ENCODE measurements around the gene IRS1. TPM values are rescaled to one million over a fixed set of nuclear protein-coding genes. Genes with fewer than 3 reads are reported as not detected.

IRS1 gene
- total and polyA plus RNA-seq, 2 of the 4 experiments (the other 2 are of a cell fraction), result 21.1 to 37.1 TPM

GRCh38 chr2:226796840-226797288 is 2.8 kb downstream of the IRS1 start:
- dilution Hi-C loops (cut with HindIII; ENCODE audit: low sequenced_read_pairs, unreplicated experiment), result no loop called here
- H4K5ac ChIP-seq (ENCODE audit: low read depth, low read length), result peak overlapping the region; percentile 76
- H2BK15ac ChIP-seq (ENCODE audit: low read depth, low read length), result peak overlapping the region; percentile 72
- H2AK9ac ChIP-seq (replicated peaks; ENCODE audit: low read depth, low read length, poor library complexity), result peak overlapping the region; percentile 98
- ChIA-PET POLR2A (ENCODE audit: unreplicated experiment) (interaction anchor here (0.9 to 1.4 kb wide), 3 partner anchors 41 to 369 kb away, joined by 3 to 4 read pairs (median 3); no protein-coding TSS in a partner anchor), CTCF (interaction anchor here (0.5 to 1.1 kb wide), 5 partner anchors 41 to 1127 kb away, joined by 3 read pairs; no protein-coding TSS in a partner anchor)
- H4K91ac ChIP-seq (ENCODE audit: insufficient read depth, low read depth, low read length), result peak overlapping the region; percentile 91
- in situ Hi-C loops (cut with MboI; ENCODE audit: low sequenced_read_pairs), result loop anchor here (5.0 to 25.0 kb wide), 6 partner anchors 142 to 1685 kb away; no protein-coding TSS in a partner anchor
- peaks cover 17% of the 10 kb centered on the region for H4K20me1 ChIP-seq (ENCODE audit: insufficient read depth, low read length)
- H3K9me1 ChIP-seq (ENCODE audit: insufficient read depth, low read length), result no peaks in the 10 kb centered on the region
- intact Hi-C loops (cut with micrococcal nuclease), result loop anchor here (1.0 to 10.0 kb wide), 7 partner anchors 70 to 1127 kb away; no protein-coding TSS in a partner anchor
- peak overlapping the region; percentile 82 for H2BK20ac ChIP-seq (ENCODE audit: low read depth, low read length)
- peak overlapping the region; percentile 99 for H2BK5ac ChIP-seq (ENCODE audit: low read depth, low read length, poor library complexity, severe bottlenecking)
- TF ChIP-seq SMC3 (IDR thresholded peaks at IDR 0.05; ENCODE audit: low read depth, low read length), result peak; percentile 74
- no peak for TF ChIP-seq CHD1 (IDR thresholded peaks at IDR 0.05; ENCODE audit: low read depth, low read length)
- peak; percentile 86 for TF ChIP-seq RAD21 (IDR thresholded peaks at IDR 0.05; ENCODE audit: low read length)
- TF ChIP-seq MXI1 (IDR thresholded peaks at IDR 0.05; ENCODE audit: borderline replicate concordance, low read depth, low read length), result no peak
- no peak for TF ChIP-seq USF2 (IDR thresholded peaks at IDR 0.05; ENCODE audit: low read depth, low read length)
- TF ChIP-seq RFX5 (IDR thresholded peaks at IDR 0.05; ENCODE audit: low read depth, low read length), result no peak
- TF ChIP-seq BHLHE40 (IDR thresholded peaks at IDR 0.05; ENCODE audit: low read depth, low read length), result no peak
- no peak for TF ChIP-seq NFE2L2 (IDR thresholded peaks at IDR 0.05; ENCODE audit: low read depth, low read length)
- no peak for TF ChIP-seq POLR2A (IDR thresholded peaks at IDR 0.05; ENCODE audit: low read depth, low read length)
- TF ChIP-seq ELK1 (IDR thresholded peaks at IDR 0.05; ENCODE audit: borderline replicate concordance, low read depth, low read length), result no peak
- TF ChIP-seq, protein P1, sequence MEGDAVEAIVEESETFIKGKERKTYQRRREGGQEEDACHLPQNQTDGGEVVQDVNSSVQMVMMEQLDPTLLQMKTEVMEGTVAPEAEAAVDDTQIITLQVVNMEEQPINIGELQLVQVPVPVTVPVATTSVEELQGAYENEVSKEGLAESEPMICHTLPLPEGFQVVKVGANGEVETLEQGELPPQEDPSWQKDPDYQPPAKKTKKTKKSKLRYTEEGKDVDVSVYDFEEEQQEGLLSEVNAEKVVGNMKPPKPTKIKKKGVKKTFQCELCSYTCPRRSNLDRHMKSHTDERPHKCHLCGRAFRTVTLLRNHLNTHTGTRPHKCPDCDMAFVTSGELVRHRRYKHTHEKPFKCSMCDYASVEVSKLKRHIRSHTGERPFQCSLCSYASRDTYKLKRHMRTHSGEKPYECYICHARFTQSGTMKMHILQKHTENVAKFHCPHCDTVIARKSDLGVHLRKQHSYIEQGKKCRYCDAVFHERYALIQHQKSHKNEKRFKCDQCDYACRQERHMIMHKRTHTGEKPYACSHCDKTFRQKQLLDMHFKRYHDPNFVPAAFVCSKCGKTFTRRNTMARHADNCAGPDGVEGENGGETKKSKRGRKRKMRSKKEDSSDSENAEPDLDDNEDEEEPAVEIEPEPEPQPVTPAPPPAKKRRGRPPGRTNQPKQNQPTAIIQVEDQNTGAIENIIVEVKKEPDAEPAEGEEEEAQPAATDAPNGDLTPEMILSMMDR (conservative IDR thresholded peaks at IDR 0.05; ENCODE audit: low read depth, low read length), result peak; percentile 68
- no peak; the same call in 1 of the 2 replicates for TF ChIP-seq MAZ (IDR thresholded peaks at IDR 0.05; ENCODE audit: borderline replicate concordance, low read depth, low read length)
- peak overlapping the region; percentile 99 for H3K14ac ChIP-seq (replicated peaks; ENCODE audit: low read depth, low read length)
- no peaks in the 10 kb centered on the region for H3K27me3 ChIP-seq (ENCODE audit: control insufficient read depth, insufficient read depth, low read length)
- H2AFZ ChIP-seq (replicated peaks; ENCODE audit: low read length, poor library complexity), result peak overlapping the region; percentile 82
- peak; percentile 76 for DNase-seq
- peak overlapping the region; percentile 78 for H3K4me3 ChIP-seq (ENCODE audit: insufficient read depth, low read depth, low read length)
- peak overlapping the region; percentile 85 for H3K4me2 ChIP-seq (ENCODE audit: low read depth, low read length)
- H3K9me3 ChIP-seq (ENCODE audit: control insufficient read depth, insufficient read depth, low read length), result no peaks in the 10 kb centered on the region
- WGBS, 2 experiments (ENCODE audit: extremely low coverage in 2 of 2, insufficient read length in 1 of 2), result 20% methylated on average over 1 of the region's 17 CpGs; no CpG with 5 or more reads in 1 of the 2 experiments
- H3K36me3 ChIP-seq (ENCODE audit: control insufficient read depth, insufficient read depth, low read length), result peaks cover 49% of the 10 kb centered on the region
- peak overlapping the region; percentile 92 for H3K9ac ChIP-seq (ENCODE audit: low read depth, low read length)
- H3K79me1 ChIP-seq (ENCODE audit: low read depth in 1 of 2, low read length in 2 of 2), result peaks cover 4 to 11% of the 10 kb centered on the region in 2 experiments
- peak overlapping the region; percentile 86 for H2BK120ac ChIP-seq (ENCODE audit: low read depth, low read length)
- H3K4me1 ChIP-seq (ENCODE audit: control insufficient read depth, insufficient read depth, low read length), result peaks cover 2% of the 10 kb centered on the region; the same call in 1 of the 2 replicates
- H3K18ac ChIP-seq (ENCODE audit: low read depth, low read length), result peak overlapping the region; percentile 95
- peak overlapping the region; percentile 28 for H2AK5ac ChIP-seq (ENCODE audit: low read depth, low read length)
- peak overlapping the region; percentile 89 for H3K4ac ChIP-seq (ENCODE audit: low read depth, low read length)
- H3K23ac ChIP-seq (ENCODE audit: low read depth, low read length), result peak overlapping the region; percentile 84
- peak overlapping the region; percentile 97 for H3K27ac ChIP-seq (ENCODE audit: insufficient read depth, low read length)
- no TSS peak for BruUV-seq (replicated peaks)
- peak overlapping the region; percentile 91 for H3K56ac ChIP-seq (ENCODE audit: extremely low read depth, insufficient read depth, low read length)
- ATAC-seq (ENCODE audit: low read depth), result peak; percentile 16
- peak overlapping the region; percentile 82 to 94 for H4K8ac ChIP-seq (ENCODE audit: low read depth in 2 of 2, low read length in 2 of 2)

All from IMR-90 (cell line).